ENCODE results near the gene ALDOC. TPM values are rescaled to one million over a fixed set of nuclear protein-coding genes. Genes with fewer than 3 reads are reported as not detected.

ALDOC gene
- total and polyA plus RNA-seq, 5 experiments from 2014 or later, result 36.1 to 86.7 (median 65.3) TPM

DNA sequence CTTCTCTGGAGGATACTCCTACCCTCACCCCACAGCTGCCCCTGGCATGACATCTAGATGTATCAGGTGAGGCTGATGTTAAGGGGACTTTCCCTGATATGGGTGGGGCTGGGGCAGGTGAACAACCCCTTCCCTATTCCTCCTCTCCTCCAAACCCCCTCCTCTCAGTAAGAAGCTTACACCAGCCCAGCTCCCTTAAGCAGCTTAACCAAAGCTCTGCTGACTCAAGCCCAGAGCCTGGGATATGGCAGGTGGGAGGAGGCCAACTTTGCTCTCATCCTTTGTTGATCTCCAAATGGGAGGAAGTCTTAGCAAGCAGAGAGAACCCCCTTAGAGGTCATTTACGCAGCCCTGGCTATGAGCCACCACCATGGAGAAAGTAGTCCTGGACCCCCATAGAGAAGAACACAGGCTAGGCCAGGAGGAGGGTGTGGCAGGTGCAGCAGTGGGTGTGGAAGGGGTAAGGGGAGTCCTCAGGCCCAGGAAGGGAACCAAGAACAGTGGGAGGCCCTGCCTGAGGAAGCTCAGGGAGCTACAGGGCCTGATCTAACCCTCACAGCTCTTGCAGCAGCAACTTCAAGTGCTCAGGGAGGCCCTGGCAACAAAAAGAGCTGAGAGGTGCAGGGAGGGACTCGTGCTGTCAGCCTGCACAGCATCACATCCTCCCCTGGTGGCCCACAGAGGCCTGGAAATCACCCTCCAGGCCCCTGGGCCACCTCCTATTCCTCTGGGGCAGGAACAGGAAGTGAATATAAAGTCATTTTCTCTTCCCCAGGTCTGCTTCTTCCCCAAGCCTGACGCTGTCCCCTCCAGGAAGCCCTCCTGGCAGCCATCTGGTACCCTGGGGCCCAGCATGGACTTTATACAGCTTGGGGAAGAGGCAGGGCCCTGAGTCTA is 27.2 kb downstream of the ALDOC start:
- Mint-ChIP-seq H3K4me1 (peaks cover 43 to 63% (median 55%) of the 10 kb centered on the region in 4 donors), H3K4me3 (peak overlapping the region in 8 of 10 donors; percentile 12 to 73 (median 48)), H3K9me3 (no peaks in the 10 kb centered on the region), H3K27me3 (no peaks in the 10 kb centered on the region), H3K27ac (peak overlapping the region; percentile 61 to 97 (median 92)), H3K36me3 (peaks cover 0 to 13% (median 8%) of the 10 kb centered on the region in 3 donors)
- DNase-seq (peak; percentile 25 to 75 (median 61)), ATAC-seq (peak; percentile 46 to 88)
- POLR2A ChIA-PET, result interaction anchor here (0.9 to 7.5 kb wide), 3 partner anchors 24 to 214 kb away, joined by 3 to 81 read pairs (median 4); partner anchors contain the start of genes ALDOC, PIGS and TNFAIP1

DNA sequence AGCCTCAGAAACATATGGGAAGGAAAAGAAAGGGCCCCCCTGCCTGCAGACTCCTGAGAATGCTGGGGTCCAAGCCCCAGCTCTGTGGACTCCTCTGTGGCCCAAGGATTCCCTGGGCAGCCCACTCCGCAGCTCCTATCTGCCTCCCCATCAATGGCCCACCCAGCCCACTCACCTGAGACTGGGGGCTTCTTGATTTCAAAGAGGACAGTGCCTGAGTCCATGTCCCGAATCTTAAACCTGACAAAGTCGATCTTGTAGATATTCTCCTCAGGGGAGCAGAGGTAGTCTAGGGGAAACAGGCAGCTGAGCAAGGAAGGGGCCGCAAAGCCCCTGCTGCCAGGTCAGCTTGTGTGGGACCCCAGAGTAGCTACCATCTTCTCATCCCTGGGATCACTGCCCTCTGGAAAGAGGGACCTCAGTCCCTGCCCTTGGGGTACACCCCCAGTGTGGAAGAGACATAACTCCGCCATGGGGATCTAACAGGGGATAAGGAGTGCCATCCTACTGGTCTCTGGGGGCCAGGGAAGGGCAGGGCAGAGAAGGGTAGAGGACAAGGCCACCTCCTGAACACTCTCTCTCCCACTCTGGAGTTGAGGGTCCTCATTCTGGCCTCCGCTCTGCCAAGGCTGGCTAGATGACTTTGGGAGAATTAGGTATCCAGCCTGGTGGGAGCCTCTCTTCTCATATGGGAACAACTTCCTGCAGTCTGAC is 28.1 kb downstream of the ALDOC start:
- Mint-ChIP-seq H3K27me3 (no peaks in the 10 kb centered on the region), H3K36me3 (peaks cover 0 to 4% (median 0%) of the 10 kb centered on the region in 3 donors), H3K27ac (peak overlapping the region; percentile 61 to 97 (median 92)), H3K4me3 (peak overlapping the region in 8 of 10 donors; percentile 12 to 67 (median 28)), H3K4me1 (peaks cover 41 to 59% (median 54%) of the 10 kb centered on the region in 4 donors), H3K9me3 (no peaks in the 10 kb centered on the region)
- ATAC-seq, result no peak
- no peak for DNase-seq
- POLR2A ChIA-PET, result interaction anchor here (1.0 to 7.5 kb wide), 3 partner anchors 25 to 97 kb away, joined by 4 to 81 read pairs (median 4); partner anchors contain the start of genes ALDOC, BLTP2 and PIGS

DNA sequence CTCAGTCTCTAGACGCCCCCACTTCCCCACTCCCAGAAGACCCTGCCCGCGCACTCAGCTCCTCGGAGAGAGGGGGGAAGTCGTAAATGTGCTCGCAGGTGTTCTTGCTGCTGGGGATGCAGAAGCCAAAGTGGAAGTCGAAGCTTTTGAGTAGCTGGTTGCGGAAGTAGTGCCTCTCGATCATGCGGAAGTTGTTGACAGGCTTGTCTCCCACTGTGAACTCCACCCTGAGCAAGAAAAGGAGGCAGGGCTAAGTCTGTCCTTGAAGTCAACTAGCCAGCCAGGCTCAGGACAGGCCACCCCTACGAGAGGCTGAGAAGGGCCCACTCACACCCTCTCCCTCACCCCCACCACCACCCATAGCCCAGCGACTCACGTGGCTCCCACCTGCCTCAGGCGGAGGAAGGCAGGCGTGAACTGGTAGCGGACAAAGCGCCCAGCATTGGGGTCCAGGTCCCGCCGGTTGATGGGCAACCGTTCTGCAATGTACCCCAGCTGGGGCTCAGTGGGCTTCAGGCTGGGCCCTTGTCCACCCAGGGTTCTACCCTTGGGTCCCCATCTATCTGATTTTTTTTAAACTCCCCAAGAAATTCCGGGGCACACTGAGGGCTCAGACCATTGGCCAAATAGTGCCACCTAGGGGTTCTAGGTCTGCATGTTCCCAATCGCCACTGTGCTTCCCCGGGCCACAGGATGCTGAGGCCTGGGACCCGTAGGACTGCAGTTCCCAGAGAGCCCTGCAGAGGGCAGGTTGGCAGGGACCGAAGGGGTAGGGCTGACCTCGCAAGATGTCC is 28.9 kb downstream of the ALDOC start:
- Mint-ChIP-seq H3K36me3 (peaks cover 0 to 3% (median 0%) of the 10 kb centered on the region in 3 donors), H3K4me3 (peak overlapping the region; percentile 48 to 84 (median 68)), H3K27me3 (no peaks in the 10 kb centered on the region), H3K4me1 (peaks cover 39 to 52% (median 49%) of the 10 kb centered on the region in 4 donors), H3K9me3 (no peaks in the 10 kb centered on the region), H3K27ac (peak overlapping the region; percentile 84 to 96 (median 93))
- POLR2A ChIA-PET, result interaction anchor here (0.6 to 7.5 kb wide), 5 partner anchors 26 to 103 kb away, joined by 3 to 81 read pairs (median 5); partner anchors contain the start of genes ALDOC, BLTP2, PIGS and SPAG5
- DNase-seq, result peak; percentile 11 to 76 (median 42)
- ATAC-seq, result peak; percentile 14 to 43

DNA sequence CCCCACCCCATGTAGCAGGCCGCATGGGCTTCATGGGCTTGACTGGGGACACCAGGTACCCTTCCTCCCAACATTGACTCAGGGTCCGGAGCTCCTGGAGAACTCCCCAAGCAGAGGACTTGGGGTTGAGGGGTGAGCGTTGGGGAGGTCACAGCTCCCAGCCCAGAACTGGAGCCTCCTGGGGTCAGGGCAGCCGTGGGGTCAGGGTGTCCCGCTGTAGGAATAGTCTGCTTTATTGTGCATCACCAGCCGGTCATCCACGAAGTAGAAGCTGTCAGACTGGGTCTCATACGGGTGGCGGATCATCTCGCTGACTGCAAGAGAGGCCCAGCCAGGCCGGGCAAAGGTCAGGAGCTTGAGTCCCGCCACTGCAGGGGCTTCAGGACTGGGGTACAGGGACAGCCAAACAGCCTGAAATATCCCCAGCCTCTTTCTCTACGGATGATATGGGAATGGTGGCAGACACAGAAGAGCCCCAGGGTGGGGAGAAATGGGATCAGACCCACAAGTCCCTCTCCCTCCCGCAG is 29.5 kb downstream of the ALDOC start:
- peaks cover 0 to 3% (median 0%) of the 10 kb centered on the region in 3 donors for H3K36me3 Mint-ChIP-seq
- DNase-seq (no peak), ATAC-seq (no peak)
- POLR2A ChIA-PET, result interaction anchor here (0.6 to 7.5 kb wide), 4 partner anchors 26 to 102 kb away, joined by 3 to 81 read pairs (median 6); partner anchors contain the start of genes ALDOC, PIGS and SPAG5
- H3K4me1 Mint-ChIP-seq, result peaks cover 37 to 49% (median 46%) of the 10 kb centered on the region in 4 donors
- no peaks in the 10 kb centered on the region for H3K27me3 Mint-ChIP-seq
- H3K27ac Mint-ChIP-seq, result peak overlapping the region; percentile 84 to 96 (median 92)
- H3K4me3 Mint-ChIP-seq, result peak overlapping the region in 9 of 10 donors; percentile 48 to 84 (median 69)
- H3K9me3 Mint-ChIP-seq, result no peaks in the 10 kb centered on the region

DNA sequence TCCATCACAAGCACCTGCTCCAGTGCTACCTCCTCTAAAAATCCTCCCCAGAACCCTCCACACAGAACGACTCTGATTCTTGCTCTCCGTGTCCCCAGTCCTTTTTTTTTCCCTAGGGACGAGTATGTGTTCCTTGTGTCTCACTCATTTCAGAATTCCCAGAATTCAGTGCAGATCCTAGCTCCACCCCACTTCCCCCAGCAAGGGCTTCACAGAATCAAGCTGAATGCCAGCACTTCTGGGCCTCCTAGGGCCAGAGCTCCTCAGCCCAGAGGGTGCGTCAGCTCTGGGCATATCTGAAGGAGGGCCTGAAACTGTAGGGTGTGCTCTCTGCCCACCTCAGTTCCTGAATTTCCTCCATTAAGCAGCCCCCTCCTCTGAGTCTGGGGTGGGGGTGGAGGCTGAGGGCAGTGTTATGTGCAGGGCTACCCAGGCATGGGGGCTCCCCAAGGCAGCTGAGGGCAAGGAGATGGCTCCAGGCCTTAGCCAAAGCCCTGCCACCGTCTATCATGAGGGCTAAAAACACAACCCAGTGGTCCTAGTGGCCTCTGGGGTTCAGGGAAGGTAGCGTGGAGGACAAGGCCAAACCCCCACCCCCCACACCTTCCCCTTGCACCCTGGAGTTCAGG is 30.8 kb downstream of the ALDOC start:
- ATAC-seq (no peak), DNase-seq (no peak)
- no peaks in the 10 kb centered on the region for H3K9me3 Mint-ChIP-seq
- peaks cover 29 to 38% (median 35%) of the 10 kb centered on the region in 4 donors for H3K4me1 Mint-ChIP-seq
- peaks cover 0 to 3% (median 0%) of the 10 kb centered on the region in 3 donors for H3K36me3 Mint-ChIP-seq
- H3K27me3 Mint-ChIP-seq, result no peaks in the 10 kb centered on the region
- peak overlapping the region in 3 of 10 donors; percentile 34 to 61 (median 46) for H3K27ac Mint-ChIP-seq
- POLR2A ChIA-PET, result no interaction called here
- H3K4me3 Mint-ChIP-seq, result no peak overlapping the region

DNA sequence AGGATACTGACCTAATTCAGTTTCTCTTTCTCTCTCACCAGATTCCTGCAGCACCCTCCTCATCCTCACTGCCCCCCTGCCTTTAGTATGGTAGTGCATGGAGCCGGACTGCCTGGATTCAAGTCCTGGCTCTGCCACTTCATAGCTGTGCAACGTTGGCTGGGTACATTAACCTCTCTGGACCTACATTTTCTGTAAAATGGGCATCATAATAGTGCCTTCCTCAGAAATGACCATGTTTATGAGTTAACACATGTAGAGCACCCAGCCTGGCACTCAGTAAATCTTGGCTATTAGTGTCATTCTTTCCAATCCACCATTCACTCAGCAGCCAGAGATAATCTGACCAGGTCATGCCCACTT is 31.6 kb downstream of the ALDOC start:
- Mint-ChIP-seq H3K4me1 (peaks cover 25 to 31% (median 27%) of the 10 kb centered on the region in 4 donors), H3K27ac (peak overlapping the region in 3 of 10 donors; percentile 13 to 67 (median 17)), H3K4me3 (no peak overlapping the region), H3K9me3 (no peaks in the 10 kb centered on the region), H3K36me3 (peaks cover 0 to 3% (median 0%) of the 10 kb centered on the region in 3 donors), H3K27me3 (no peaks in the 10 kb centered on the region)
- POLR2A ChIA-PET, result no interaction called here
- DNase-seq (no peak), ATAC-seq (no peak)

- peak overlapping the region in 1 of 10 donors; percentile 65 for H3K4me3 Mint-ChIP-seq
- no peaks in the 10 kb centered on the region for H3K27me3 Mint-ChIP-seq
- POLR2A ChIA-PET, result interaction anchor here (0.6 kb wide), 1 partner anchor 22 kb away, joined by 6 read pairs; no protein-coding TSS in a partner anchor
- no peak for DNase-seq
- no peak for ATAC-seq
- peak overlapping the region in 3 of 10 donors; percentile 13 to 67 (median 48) for H3K27ac Mint-ChIP-seq
- peaks cover 0 to 3% (median 0%) of the 10 kb centered on the region in 3 donors for H3K36me3 Mint-ChIP-seq
- H3K9me3 Mint-ChIP-seq, result no peaks in the 10 kb centered on the region
- peaks cover 19 to 25% (median 22%) of the 10 kb centered on the region in 4 donors for H3K4me1 Mint-ChIP-seq
Observed at GRCh38 chr17:28544402-28545140, 32.1 kb downstream of the ALDOC start.

- no peaks in the 10 kb centered on the region for H3K9me3 Mint-ChIP-seq
- no peak overlapping the region for H3K27ac Mint-ChIP-seq
- peaks cover 0 to 2% (median 0%) of the 10 kb centered on the region in 4 donors for H3K4me1 Mint-ChIP-seq
- DNase-seq (no peak), ATAC-seq (no peak)
- POLR2A ChIA-PET, result no interaction called here
- no peak overlapping the region for H3K4me3 Mint-ChIP-seq
- H3K36me3 Mint-ChIP-seq, result peaks cover 0 to 3% (median 0%) of the 10 kb centered on the region in 3 donors
- no peaks in the 10 kb centered on the region for H3K27me3 Mint-ChIP-seq
Observed at GRCh38 chr17:28541439-28541838, 35.3 kb downstream of the ALDOC start.

- POLR2A ChIA-PET, result no interaction called here
- Mint-ChIP-seq H3K9me3 (no peaks in the 10 kb centered on the region), H3K27ac (peak overlapping the region in 1 of 10 donors; percentile 73), H3K36me3 (no peaks in the 10 kb centered on the region), H3K4me3 (no peak overlapping the region), H3K4me1 (peaks cover 0 to 2% (median 0%) of the 10 kb centered on the region in 4 donors), H3K27me3 (no peaks in the 10 kb centered on the region)
- ATAC-seq (no peak), DNase-seq (no peak)
Observed at GRCh38 chr17:28540231-28540630, 36.5 kb downstream of the ALDOC start.

GRCh38 chr17:28538296-28538895 is 38.3 kb downstream of the ALDOC start:
- DNase-seq, result no peak
- POLR2A ChIA-PET, result no interaction called here

More at GRCh38 chr17:28538296-28538895, 38.3 kb downstream of the ALDOC start:
- Mint-ChIP-seq H3K4me3 (no peak overlapping the region), H3K27me3 (no peaks in the 10 kb centered on the region), H3K27ac (no peak overlapping the region), H3K4me1 (no peaks in the 10 kb centered on the region), H3K36me3 (no peaks in the 10 kb centered on the region), H3K9me3 (no peaks in the 10 kb centered on the region)
- no peak for ATAC-seq

Data from naive thymus-derived CD8-positive, alpha-beta T cell (primary cell).